K562 (cell line): Measurements from ENCODE around the gene EIF4E2. TPM values are rescaled to one million over a fixed set of nuclear protein-coding genes. Genes with fewer than 3 reads are reported as not detected.

Experiments
- ATAC-seq: fragments of 200-7000 bp; cut with Tn5 transposase; 3 replicates; pipeline ENCODE4 v1.9.1; 2020; ENCODE audit warnings: moderate library complexity
- BruUV-seq: library from RNA; stranded (reverse); fragments of 400-500 nt; replicated peaks from 2 replicates; lab custom pipeline; 2021; lab: Mats Ljungman, UMichigan
- CTCF ChIA-PET: fragments of 300-600 bp; formaldehyde crosslinking; extraction: SDS; loops from one replicate; lab custom pipeline; 2021; ENCODE audit warnings: low intra/inter-chr PET ratio; lab: Yijun Ruan, JAX
- POLR2A ChIA-PET: fragments of 300-600, 350-650 bp; sonication (Branson Sonifier 250); formaldehyde crosslinking; extraction: SDS; loops from one replicate; lab custom pipeline; 2021; ENCODE audit warnings: antibody characterized with exemption, inconsistent platforms; lab: Yijun Ruan, JAX
- DNase-seq, 4 experiments: peaks; one replicate each; pipeline versions ENCODE4 v3.0.0 to v3.0.0-alpha.2; 2011 to 2018; ENCODE audit warnings: low spot score in 3 of 4, mixed read lengths in 3 of 4; ENCODE audit errors: extremely low read depth in 1 of 4
- FAIRE-seq: peaks from 2 replicates; lab custom pipeline; 2011; peaks lifted over from hg19 to GRCh38; lab: Jason Lieb, UNC
- H2AFZ ChIP-seq: 2 replicates; pipeline ENCODE4 v1.6.0; 2011; ENCODE audit warnings: low read depth, low read length, control low read depth, inconsistent platforms
- H3K27ac ChIP-seq: fragments of 200-600 bp; 3 replicates; pipeline ENCODE4 v1.8.0; 2011; ENCODE audit warnings: low read depth, mild to moderate bottlenecking, control low read depth, inconsistent platforms, low read length, moderate library complexity, mixed read lengths; ENCODE audit errors: extremely low read depth
- H3K27me3 ChIP-seq, 2 experiments: fragments of 300-600 bp in 1 of 2; 2 replicates in 1 of 2; 3 replicates in 1 of 2; pipeline versions ENCODE4 v1.6.0 to v1.8.0; 2011; ENCODE audit warnings: inconsistent platforms in 2 of 2, low read length in 2 of 2, mild to moderate bottlenecking in 1 of 2, mixed read lengths in 1 of 2, moderate library complexity in 1 of 2; ENCODE audit not compliant: control insufficient read depth in 2 of 2, insufficient read depth in 2 of 2
- H3K36me3 ChIP-seq: fragments of 300-600 bp; 3 replicates; pipeline ENCODE4 v1.8.0; 2011; ENCODE audit warnings: mild to moderate bottlenecking, low read length, inconsistent platforms; ENCODE audit not compliant: control insufficient read depth, insufficient read depth
- H3K4me1 ChIP-seq, 2 experiments: fragments of 200-600 bp in 1 of 2; replicated peaks in 1 of 2; 2 replicates in 1 of 2; 3 replicates in 1 of 2; pipeline versions ENCODE4 v1.5.1 to v1.8.0; 2011; ENCODE audit warnings: inconsistent platforms in 2 of 2, low read length in 2 of 2, mild to moderate bottlenecking in 1 of 2, mixed read lengths in 1 of 2, moderate library complexity in 1 of 2; ENCODE audit not compliant: control insufficient read depth in 2 of 2, insufficient read depth in 2 of 2
- H3K4me2 ChIP-seq: 2 replicates; pipeline ENCODE4 v1.6.1; 2011; ENCODE audit warnings: low read length, control low read depth, inconsistent platforms, mixed read lengths; ENCODE audit not compliant: insufficient read depth
- H3K4me3 ChIP-seq: fragments of 200-600 bp; sonication (generic), shearing (Covaris generic); 2 replicates; pipeline ENCODE4 v1.5.1; 2016; ENCODE audit warnings: control low read depth, inconsistent platforms
- H3K79me2 ChIP-seq: fragments of 200-600 bp; 3 replicates; pipeline ENCODE4 v1.8.0; 2011; ENCODE audit warnings: low read length, inconsistent platforms; ENCODE audit not compliant: control insufficient read depth, insufficient read depth
- H3K9ac ChIP-seq, 2 experiments: 2 replicates each; pipeline versions ENCODE4 v1.6.0 to v1.6.1; 2011; ENCODE audit warnings: low read depth in 2 of 2, low read length in 2 of 2, control low read depth in 1 of 2, inconsistent platforms in 1 of 2, mild to moderate bottlenecking in 1 of 2, mixed read lengths in 1 of 2; ENCODE audit not compliant: insufficient read depth in 1 of 2
- H3K9me1 ChIP-seq: one replicate; pipeline ENCODE4 v1.6.0; 2011; ENCODE audit warnings: inconsistent platforms, mild to moderate bottlenecking, low read length, moderate library complexity; ENCODE audit not compliant: control insufficient read depth, insufficient read depth
- H3K9me3 ChIP-seq: replicated peaks from 2 replicates; pipeline ENCODE4 v1.5.1; 2011; ENCODE audit warnings: low read depth, low read length, inconsistent platforms; ENCODE audit not compliant: control insufficient read depth, insufficient read depth
- H4K20me1 ChIP-seq: replicated peaks from 2 replicates; pipeline ENCODE4 v1.6.1; 2011; ENCODE audit warnings: low read length, inconsistent platforms, mixed read lengths; ENCODE audit not compliant: control insufficient read depth, insufficient read depth
- CREB3L1 ChIP-seq: fragments of 450-650 bp; IDR thresholded peaks from 2 replicates; pipeline ENCODE4 v1.6.1; 2014; ENCODE audit warnings: low read depth, mild to moderate bottlenecking, moderate library complexity, borderline replicate concordance
- DEAF1 ChIP-seq: fragments of 450-650 bp; formaldehyde crosslinking; IDR thresholded peaks from 2 replicates; pipeline ENCODE4 v1.4.0; 2020; ENCODE audit warnings: mild to moderate bottlenecking, moderate library complexity
- ETS1 ChIP-seq: conservative IDR thresholded peaks from 2 replicates; pipeline ENCODE4 v1.6.1; 2011; ENCODE audit warnings: low read depth, mild to moderate bottlenecking, low read length; ENCODE audit not compliant: control insufficient read depth
- HMG20B ChIP-seq: fragments of 250-450 bp; sonication (Bioruptor Pico); IDR thresholded peaks from 2 replicates; pipeline ENCODE4 v1.5.0; 2021; ENCODE audit warnings: mild to moderate bottlenecking
- KDM1A ChIP-seq, 2 experiments: fragments of 450-650 bp; IDR thresholded peaks; 2 replicates each; pipeline ENCODE4 v1.6.1; 2016; ENCODE audit warnings: mild to moderate bottlenecking in 2 of 2
- NFIC ChIP-seq: fragments of 450-650 bp; IDR thresholded peaks from 2 replicates; pipeline ENCODE4 v1.6.1; 2017; ENCODE audit warnings: mild to moderate bottlenecking, inconsistent platforms
- POLR3G ChIP-seq: IDR thresholded peaks from 2 replicates; pipeline ENCODE4 v1.6.1; 2011; ENCODE audit not compliant: insufficient read length, insufficient replicate concordance; ENCODE audit errors: extremely low read depth
- SNRNP70 ChIP-seq: fragments of 200-400 bp; formaldehyde crosslinking; optimal IDR thresholded peaks from 2 replicates; pipeline ENCODE3; 2017; ENCODE audit warnings: low read depth, low read length
- THRA ChIP-seq: fragments of 450-650 bp; IDR thresholded peaks from 2 replicates; pipeline ENCODE4 v1.6.1; 2017; ENCODE audit warnings: mild to moderate bottlenecking, moderate library complexity
- XRCC4 ChIP-seq: IDR thresholded peaks from one replicate; pipeline ENCODE4 v1.6.1; 2011; ENCODE audit not compliant: insufficient read depth, insufficient read length; ENCODE audit errors: extremely low read depth
- ZNF316 ChIP-seq: fragments of 450-650 bp; IDR thresholded peaks from 2 replicates; pipeline ENCODE4 v1.6.1; 2016
- ZNF444 ChIP-seq: fragments of 250-450 bp; sonication (Bioruptor Pico); IDR thresholded peaks from 2 replicates; pipeline ENCODE4 v1.4.0; 2020; ENCODE audit warnings: mild to moderate bottlenecking, moderate library complexity
- ZNF695 ChIP-seq: fragments of 450-650 bp; formaldehyde crosslinking; IDR thresholded peaks from 2 replicates; pipeline ENCODE4 v1.4.0; 2020; ENCODE audit warnings: mild to moderate bottlenecking, moderate library complexity
- WGBS: fragments of 100-300 bp; shearing (Covaris generic); methylation state at CpG from one replicate; pipeline ENCODE4 v1.1.6; 2016; ENCODE audit warnings: low coverage, mixed read lengths; ENCODE audit not compliant: insufficient coverage; ENCODE audit errors: missing lambda C conversion rate; 5-methylcytosine and 5-hydroxymethylcytosine counted together
- in situ Hi-C: fragments of 300-500 bp; cut with MboI; formaldehyde crosslinking; loops from 4 replicates; pipeline ENCODE4 v1.15.0; 2018; ENCODE audit warnings: inconsistent platforms, mixed read lengths
- intact Hi-C: fragments of 100-400 bp; cut with micrococcal nuclease; formaldehyde crosslinking; loops from 2 replicates; pipeline ENCODE4 v1.14.2; 2022
- polyA plus RNA-seq, 8 experiments: library from polyadenylated mRNA; depleted of rRNA in 4 of 8; stranded (reverse) in 5 of 8; unstranded in 3 of 8; fragments of >200 nt; fragmentation: Nextera tagmentation in 2 of 8; fragmentation: Illumina TruSeq in 1 of 8; extraction: Ambion mirVana in 2 of 8; extraction: Trizol in 1 of 8; gene quantifications; 2 replicates each; pipeline versions ENCODE4 v1.2.1 to v1.2.3, GENCODE V29; 2011 to 2014; ENCODE audit warnings: inconsistent platforms in 1 of 8, missing spikeins in 1 of 8
- total RNA-seq, 7 experiments: library from RNA; depleted of rRNA in 6 of 7; stranded (reverse); fragments of >200 nt in 6 of 7; fragmentation: Illumina TruSeq in 2 of 7; extraction: Trizol in 2 of 7; gene quantifications; 2 replicates each; pipeline versions ENCODE4 v1.2.1 to v1.2.3, GENCODE V29; 2011 to 2021; ENCODE audit warnings: low replicate concordance in 1 of 7

EIF4E2 gene
- total and polyA plus RNA-seq, 9 of the 15 experiments (the other 6 are each of a cell fraction or from before 2014, with no cell fraction given) = 33.9 to 169 (median 77.5) TPM

- no peak overlapping the region for H3K27ac ChIP-seq
- H3K9ac ChIP-seq = no peak overlapping the region
- peaks cover 0 to 25% of the 10 kb centered on the region in 2 experiments; a peak in 4 of 5 replicates for H3K27me3 ChIP-seq
- no peak for ATAC-seq
- no TSS peak for BruUV-seq
- H3K79me2 ChIP-seq = no peaks in the 10 kb centered on the region
- DNase-seq = no peak
- 0% methylated on average over 7 of the region's 7 CpGs for WGBS
- H2AFZ ChIP-seq = no peak overlapping the region
- intact Hi-C loops = no loop called here
- FAIRE-seq = no peak
- CTCF ChIA-PET = no interaction called here
- H3K36me3 ChIP-seq = no peaks in the 10 kb centered on the region
- POLR2A ChIA-PET = interaction anchor here (1.2 kb wide), 1 partner anchor 11 kb away, joined by 3 read pairs; no protein-coding TSS in a partner anchor
- no peaks in the 10 kb centered on the region for H4K20me1 ChIP-seq
- H3K9me3 ChIP-seq = no peaks in the 10 kb centered on the region
- H3K4me1 ChIP-seq = no peaks in the 10 kb centered on the region; a peak in 1 of 5 replicates
- TF ChIP-seq ZNF444 (CRISPR knock-in tag) (no peak), ETS1 (no peak), CREB3L1 (no peak), ZNF316 (no peak), DEAF1 (CRISPR knock-in tag) (no peak), THRA (no peak), SNRNP70 (no peak), NFIC (no peak), ZNF695 (CRISPR knock-in tag) (no peak), XRCC4 (no peak), HMG20B (CRISPR knock-in tag) (no peak), KDM1A (IDR thresholded peaks at IDR 0.05) (no peak), POLR3G (no peak)
- TF ChIP-seq, all 486 proteins: peak for 0
- Histone ChIP-seq H3K4me3 (no peak overlapping the region), H3K9me1 (no peaks in the 10 kb centered on the region), H3K4me2 (no peak overlapping the region)
- in situ Hi-C loops = no loop called here
Measured at GRCh38 chr2:232593982-232594381, 43.5 kb downstream of the EIF4E2 start.
